ENCODE measurements around the gene ME2. TPM values are rescaled to one million over a fixed set of nuclear protein-coding genes. Genes with fewer than 3 reads are reported as not detected.

Gene ME2
- total RNA-seq, 1 experiment from 2014 or later = 49.4 TPM

DNA sequence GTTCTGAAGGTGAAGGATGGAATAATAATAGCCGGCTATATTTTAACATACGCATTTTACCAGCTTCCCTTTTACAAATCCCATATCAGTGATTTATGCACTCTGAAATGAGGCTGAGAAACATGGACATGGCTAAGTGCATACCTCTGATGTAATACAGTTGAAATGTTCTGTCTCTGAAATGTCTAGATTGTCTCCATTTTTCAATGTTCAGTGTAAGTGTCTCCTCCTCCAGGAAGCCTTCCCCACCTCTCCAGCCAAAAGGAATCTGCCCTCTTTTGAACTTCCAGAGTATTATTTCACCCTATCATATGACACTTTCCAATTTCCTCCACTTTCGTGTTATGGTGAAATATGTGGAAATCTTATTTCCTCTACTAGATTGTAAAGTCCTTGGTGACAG is 29.5 kb upstream of the ME2 start:
- Histone ChIP-seq H2AFZ (ENCODE audit: low read length) (no peak overlapping the region), H2BK5ac (ENCODE audit: insufficient read length, low read length) (no peak overlapping the region), H3K9me3 (ENCODE audit: control insufficient read depth, low read depth, low read length) (no peaks in the 10 kb centered on the region), H3K79me2 (ENCODE audit: insufficient read depth, low read length) (no peaks in the 10 kb centered on the region), H3K4ac (ENCODE audit: low read depth, low read length) (no peak overlapping the region), H4K8ac (replicated peaks; ENCODE audit: insufficient read length, low read depth, low read length) (no peak overlapping the region), H2BK120ac (ENCODE audit: low read depth, low read length, poor library complexity, severe bottlenecking) (no peak overlapping the region), H3K56ac (ENCODE audit: insufficient read length, low read depth, low read length) (no peak overlapping the region), H3K18ac (ENCODE audit: insufficient read length, low read depth, low read length) (no peak overlapping the region), H3K4me2 (ENCODE audit: insufficient read depth, insufficient read length, low read length) (no peak overlapping the region), H3K23ac (ENCODE audit: insufficient read length, low read depth, low read length) (no peak overlapping the region), H3K14ac (ENCODE audit: insufficient read depth, low read length) (no peak overlapping the region), H4K91ac (ENCODE audit: insufficient read length, low read depth, low read length) (no peak overlapping the region), H3K23me2 (ENCODE audit: insufficient read length, low read depth, low read length, poor library complexity, severe bottlenecking) (no peaks in the 10 kb centered on the region), H3K4me1 (ENCODE audit: insufficient read depth, low read length) (no peaks in the 10 kb centered on the region), H4K5ac (ENCODE audit: insufficient read length, low read depth, low read length) (no peak overlapping the region), H3K27ac (ENCODE audit: insufficient read length, low read depth, low read length) (no peak overlapping the region), H3T11ph (ENCODE audit: low read length) (no peak overlapping the region), H2BK12ac (ENCODE audit: insufficient read length, low read depth, low read length) (no peak overlapping the region), H2BK15ac (ENCODE audit: low read depth, low read length) (no peak overlapping the region), H2AK5ac (ENCODE audit: insufficient read length, low read length) (no peak overlapping the region), H3K9ac (ENCODE audit: extremely low read depth, insufficient read length, low read length) (no peak overlapping the region), H3K79me1 (ENCODE audit: insufficient read depth, low read depth, low read length, poor library complexity, severe bottlenecking) (no peaks in the 10 kb centered on the region), H3K27me3 (ENCODE audit: insufficient read depth, low read length) (no peaks in the 10 kb centered on the region), H2BK20ac (ENCODE audit: low read depth, low read length, poor library complexity, severe bottlenecking) (no peak overlapping the region), H4K20me1 (ENCODE audit: control insufficient read depth, insufficient read depth, insufficient read length) (no peaks in the 10 kb centered on the region)
- no peaks in the 10 kb centered on the region; the same call in 1 of the 2 replicates for H3K27me3 Mint-ChIP-seq (ENCODE audit: low read depth)
- H3K9me3 Mint-ChIP-seq = no peaks in the 10 kb centered on the region
- WGBS (ENCODE audit: extremely low coverage, insufficient read length, low lambda C conversion rate) = no CpG with 5 or more reads among the region's 3 CpGs
- H3K36me3 Mint-ChIP-seq (ENCODE audit: insufficient read depth in 1 of 3, low read depth in 3 of 3) = no peaks in the 10 kb centered on the region
- no peak overlapping the region for H3K4me3 Mint-ChIP-seq
- DNase-seq = no peak
- H3K4me1 Mint-ChIP-seq = peaks cover 7 to 8% of the 10 kb centered on the region in 2 experiments
- TF ChIP-seq, protein P1, sequence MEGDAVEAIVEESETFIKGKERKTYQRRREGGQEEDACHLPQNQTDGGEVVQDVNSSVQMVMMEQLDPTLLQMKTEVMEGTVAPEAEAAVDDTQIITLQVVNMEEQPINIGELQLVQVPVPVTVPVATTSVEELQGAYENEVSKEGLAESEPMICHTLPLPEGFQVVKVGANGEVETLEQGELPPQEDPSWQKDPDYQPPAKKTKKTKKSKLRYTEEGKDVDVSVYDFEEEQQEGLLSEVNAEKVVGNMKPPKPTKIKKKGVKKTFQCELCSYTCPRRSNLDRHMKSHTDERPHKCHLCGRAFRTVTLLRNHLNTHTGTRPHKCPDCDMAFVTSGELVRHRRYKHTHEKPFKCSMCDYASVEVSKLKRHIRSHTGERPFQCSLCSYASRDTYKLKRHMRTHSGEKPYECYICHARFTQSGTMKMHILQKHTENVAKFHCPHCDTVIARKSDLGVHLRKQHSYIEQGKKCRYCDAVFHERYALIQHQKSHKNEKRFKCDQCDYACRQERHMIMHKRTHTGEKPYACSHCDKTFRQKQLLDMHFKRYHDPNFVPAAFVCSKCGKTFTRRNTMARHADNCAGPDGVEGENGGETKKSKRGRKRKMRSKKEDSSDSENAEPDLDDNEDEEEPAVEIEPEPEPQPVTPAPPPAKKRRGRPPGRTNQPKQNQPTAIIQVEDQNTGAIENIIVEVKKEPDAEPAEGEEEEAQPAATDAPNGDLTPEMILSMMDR (conservative IDR thresholded peaks at IDR 0.05) = no peak
- H3K27ac Mint-ChIP-seq = no peak overlapping the region

All from H9 (cell line).